Liver (tissue), 3 donors: ENCODE data around the gene GNAS-AS1.

Experiments used
- CTCF ChIP-seq: fragments of 150-350 bp; IDR thresholded peaks from 2 replicates; pipeline ENCODE4 v1.5.1; 2017; ENCODE audit warnings: improper control_type of control experiment, low read depth, low read length; ENCODE audit not compliant: missing input control
- FOXA1 ChIP-seq: IDR thresholded peaks from 2 replicates; pipeline ENCODE4 v1.6.1; 2016; ENCODE audit warnings: antibody characterized with exemption
- MAX ChIP-seq: IDR thresholded peaks from 2 replicates; pipeline ENCODE4 v1.6.1; 2016; ENCODE audit warnings: antibody characterized with exemption
- REST ChIP-seq: IDR thresholded peaks from 2 replicates; pipeline ENCODE4 v1.6.1; 2016; ENCODE audit warnings: antibody characterized with exemption, mild to moderate bottlenecking
- TAF1 ChIP-seq: conservative IDR thresholded peaks from 2 replicates; pipeline ENCODE4 v1.6.1; 2016; ENCODE audit warnings: antibody characterized with exemption, mild to moderate bottlenecking
- YY1 ChIP-seq: IDR thresholded peaks from 2 replicates; pipeline ENCODE4 v1.6.1; 2016; ENCODE audit warnings: antibody characterized with exemption, mild to moderate bottlenecking
- ZBTB33 ChIP-seq: IDR thresholded peaks from 2 replicates; pipeline ENCODE4 v1.6.1; 2016; ENCODE audit warnings: antibody characterized with exemption
- donor health status: healthy.
- donor health status: healthy.

GRCh38 chr20:58778760-58779159 lies 71.9 kb downstream of the GNAS-AS1 start:
- TF ChIP-seq REST, result no peak
- TF ChIP-seq TAF1, result no peak
- TF ChIP-seq YY1, result no peak
- TF ChIP-seq FOXA1, result no peak
- no peak for TF ChIP-seq CTCF
- no peak for TF ChIP-seq ZBTB33
- TF ChIP-seq MAX, result no peak
